Measurements from ENCODE around the gene DNAH7. TPM values are rescaled to one million over a fixed set of nuclear protein-coding genes. Genes with fewer than 3 reads are reported as not detected.

Gene DNAH7
- total and polyA plus RNA-seq, 12 donors: 0.36 to 3.6 (median 1.4) TPM

GRCh38 chr2:195795879-195796278 lies 272.8 kb downstream of the DNAH7 start:
- Histone ChIP-seq H3K27me3 (no peaks in the 10 kb centered on the region), H3K9me3 (replicated peaks in 1 of 3) (no peaks in the 10 kb centered on the region), H3K4me1 (replicated peaks in 1 of 2) (no peaks in the 10 kb centered on the region), H3K27ac (no peak overlapping the region), H3K36me3 (replicated peaks in 1 of 2) (no peaks in the 10 kb centered on the region), H3K4me3 (no peak overlapping the region)
- no peak for DNase-seq
- 69 to 100% (median 83%) methylated on average over 1 of the region's 1 CpG for WGBS, 4 donors
- intact Hi-C loops (cut with DNase I): no loop called here
- no peak for TF ChIP-seq CTCF (IDR thresholded peaks at IDR 0.05)
- TF ChIP-seq POLR2A (IDR thresholded peaks at IDR 0.05): no peak

GRCh38 chr2:195793881-195794280 lies 274.8 kb downstream of the DNAH7 start:
- DNase-seq: no peak
- WGBS, 4 donors: 80 to 90% (median 88%) methylated on average over 2 of the region's 2 CpGs
- Histone ChIP-seq H3K4me3 (no peak overlapping the region), H3K4me1 (replicated peaks in 1 of 2) (no peaks in the 10 kb centered on the region), H3K36me3 (replicated peaks in 1 of 2) (no peaks in the 10 kb centered on the region), H3K27me3 (no peaks in the 10 kb centered on the region), H3K27ac (no peak overlapping the region), H3K9me3 (replicated peaks in 1 of 3) (no peaks in the 10 kb centered on the region)
- intact Hi-C loops (cut with DNase I): no loop called here
- TF ChIP-seq CTCF (IDR thresholded peaks at IDR 0.05): no peak
- TF ChIP-seq POLR2A (IDR thresholded peaks at IDR 0.05): no peak

GRCh38 chr2:195782156-195782555 lies 286.5 kb downstream of the DNAH7 start:
- TF ChIP-seq CTCF (IDR thresholded peaks at IDR 0.05): no peak
- TF ChIP-seq POLR2A (IDR thresholded peaks at IDR 0.05): no peak
- intact Hi-C loops (cut with DNase I): no loop called here

GRCh38 chr2:195779491-195779890 lies 289.1 kb downstream of the DNAH7 start:
- no peak for DNase-seq
- no peak overlapping the region for H3K4me3 ChIP-seq

More at GRCh38 chr2:195782156-195782555, 286.5 kb downstream of the DNAH7 start:
- WGBS, 4 donors: 89 to 96% (median 94%) methylated on average over 2 of the region's 2 CpGs
- Histone ChIP-seq H3K27ac (no peak overlapping the region), H3K9me3 (replicated peaks in 1 of 3) (no peaks in the 10 kb centered on the region), H3K36me3 (replicated peaks in 1 of 2) (no peaks in the 10 kb centered on the region), H3K4me3 (no peak overlapping the region), H3K4me1 (replicated peaks in 1 of 2) (no peaks in the 10 kb centered on the region), H3K27me3 (no peaks in the 10 kb centered on the region)
- no peak for DNase-seq

More at GRCh38 chr2:195779491-195779890, 289.1 kb downstream of the DNAH7 start:
- TF ChIP-seq POLR2A (IDR thresholded peaks at IDR 0.05) (no peak), CTCF (IDR thresholded peaks at IDR 0.05) (no peak)
- Histone ChIP-seq H3K9me3 (replicated peaks in 1 of 3) (no peaks in the 10 kb centered on the region), H3K27ac (no peak overlapping the region), H3K27me3 (no peaks in the 10 kb centered on the region), H3K4me1 (replicated peaks in 1 of 2) (no peaks in the 10 kb centered on the region), H3K36me3 (replicated peaks in 1 of 2) (no peaks in the 10 kb centered on the region)
- WGBS, 4 donors: 79 to 89% (median 85%) methylated on average over 2 of the region's 2 CpGs
- intact Hi-C loops (cut with DNase I): no loop called here

Measured in adrenal gland (tissue), 12 donors.